GM12878 (cell line): Measurements from ENCODE around the gene C1D. TPM values are rescaled to one million over a fixed set of nuclear protein-coding genes. Genes with fewer than 3 reads are reported as not detected.

Experiments
- ATAC-seq: fragments of 200-7000 bp; cut with Tn5 transposase; 3 replicates; pipeline ENCODE4 v1.9.1; 2020; ENCODE audit warnings: mild to moderate bottlenecking, moderate library complexity
- BruUV-seq: library from RNA; stranded (reverse); fragments of 400-500 nt; replicated peaks from 2 replicates; lab custom pipeline; 2021; lab: Mats Ljungman, UMichigan
- CTCF ChIA-PET: fragments of 300-600 bp; sonication (Branson Sonifier 250); formaldehyde crosslinking; extraction: SDS; loops from one replicate; lab custom pipeline; 2021; ENCODE audit warnings: inconsistent platforms; lab: Yijun Ruan, JAX
- POLR2A ChIA-PET: fragments of 350-600 bp; formaldehyde crosslinking; extraction: SDS; loops from one replicate; lab custom pipeline; 2021; ENCODE audit warnings: inconsistent platforms; lab: Charles Lee
- RAD21 ChIA-PET: fragments of 300-600 bp; sonication (Branson Sonifier 250); formaldehyde crosslinking; loops from one replicate; lab custom pipeline; 2023; ENCODE audit warnings: antibody characterized with exemption; ENCODE audit not compliant: unreplicated experiment; lab: Charles Lee
- SMC1A ChIA-PET: fragments of 300-600 bp; sonication (Branson Sonifier 250); formaldehyde crosslinking; loops from one replicate; lab custom pipeline; 2023; ENCODE audit not compliant: unreplicated experiment, uncharacterized antibody; lab: Charles Lee
- DNase-seq: peaks from one replicate; pipeline ENCODE4 v3.0.0-alpha.2; 2011; ENCODE audit warnings: low read depth, low spot score
- FAIRE-seq: peaks from 3 replicates; lab custom pipeline; 2011; peaks lifted over from hg19 to GRCh38; lab: Jason Lieb, UNC
- H2AFZ ChIP-seq: 2 replicates; pipeline ENCODE4 v1.6.0; 2011; ENCODE audit warnings: low read depth, low read length, control low read depth; ENCODE audit not compliant: control insufficient read depth
- H3K27ac ChIP-seq: 2 replicates; pipeline ENCODE4 v1.5.1; 2011; ENCODE audit warnings: control low read depth; ENCODE audit not compliant: control insufficient read depth, insufficient read depth
- H3K27me3 ChIP-seq, 2 experiments: replicated peaks in 1 of 2; 2 replicates each; pipeline versions ENCODE4 v1.6.0 to v1.6.1; 2011; ENCODE audit warnings: low read length in 1 of 2; ENCODE audit not compliant: control insufficient read depth in 2 of 2, insufficient read depth in 2 of 2
- H3K36me3 ChIP-seq, 2 experiments: 2 replicates each; pipeline ENCODE4 v1.5.1; 2011; ENCODE audit warnings: low read length in 1 of 2; ENCODE audit not compliant: control insufficient read depth in 2 of 2, insufficient read depth in 2 of 2
- H3K4me1 ChIP-seq: 2 replicates; pipeline ENCODE4 v1.6.1; 2011; ENCODE audit warnings: mild to moderate bottlenecking, low read length, moderate library complexity, mixed read lengths; ENCODE audit not compliant: control insufficient read depth, insufficient read depth
- H3K4me2 ChIP-seq: 2 replicates; pipeline ENCODE4 v1.6.0; 2011; ENCODE audit warnings: control low read depth; ENCODE audit not compliant: control insufficient read depth, insufficient read depth
- H3K4me3 ChIP-seq: fragments of 200-600 bp; sonication (generic); 2 replicates; pipeline ENCODE4 v1.5.1; 2016
- H3K79me2 ChIP-seq: 2 replicates; pipeline ENCODE4 v1.6.0; 2011; ENCODE audit warnings: low read length; ENCODE audit not compliant: control insufficient read depth, insufficient read depth
- H3K9ac ChIP-seq: 2 replicates; pipeline ENCODE4 v1.8.0; 2011; ENCODE audit warnings: low read length, control low read depth, mixed read lengths; ENCODE audit not compliant: control insufficient read depth, insufficient read depth
- H3K9me3 ChIP-seq: replicated peaks from 3 replicates; pipeline ENCODE4 v1.5.1; 2011; ENCODE audit warnings: mild to moderate bottlenecking, low read length; ENCODE audit not compliant: control insufficient read depth, insufficient read depth
- H4K20me1 ChIP-seq: 2 replicates; pipeline ENCODE4 v1.6.0; 2011; ENCODE audit not compliant: control insufficient read depth, insufficient read depth
- ASH2L ChIP-seq: fragments of 300-600, 200-600 bp; sonication (generic); IDR thresholded peaks from 2 replicates; pipeline ENCODE4 v1.6.1; 2017; ENCODE audit warnings: low read depth, mild to moderate bottlenecking, borderline replicate concordance
- CBX3 ChIP-seq: fragments of 200-600 bp; sonication (generic); IDR thresholded peaks from 2 replicates; pipeline ENCODE4 v1.6.1; 2016; ENCODE audit warnings: low read depth, borderline replicate concordance
- FOS ChIP-seq: IDR thresholded peaks from 3 replicates; pipeline ENCODE4 v1.6.1; 2011; ENCODE audit warnings: borderline replicate concordance; ENCODE audit not compliant: insufficient read length; ENCODE audit errors: extremely low read depth
- FOXM1 ChIP-seq: IDR thresholded peaks from 2 replicates; pipeline ENCODE4 v1.6.1; 2012; ENCODE audit warnings: low read depth, mild to moderate bottlenecking, inconsistent platforms, low read length, moderate library complexity
- NBN ChIP-seq: fragments of 450-650 bp; IDR thresholded peaks from 2 replicates; pipeline ENCODE4 v1.6.1; 2016
- STAT1 ChIP-seq: fragments of 450-650 bp; conservative IDR thresholded peaks from 2 replicates; pipeline ENCODE4 v1.6.1; 2014; ENCODE audit warnings: antibody characterized with exemption, mild to moderate bottlenecking
- YBX1 ChIP-seq: fragments of 450-650 bp; IDR thresholded peaks from 2 replicates; pipeline ENCODE4 v1.6.1; 2016; ENCODE audit warnings: antibody characterized with exemption
- WGBS: methylation state at CpG from one replicate; pipeline ENCODE4 v1.1.6; 2016; ENCODE audit warnings: low lambda C conversion rate; ENCODE audit not compliant: insufficient replicate concordance, insufficient coverage; ENCODE audit errors: missing lambda C conversion rate; 5-methylcytosine and 5-hydroxymethylcytosine counted together
- in situ Hi-C: fragments of 300-500 bp; cut with MboI; formaldehyde crosslinking; loops from 9 replicates; pipeline ENCODE4 v1.14.3; 2018; ENCODE audit warnings: mixed read lengths
- intact Hi-C: fragments of 100-400 bp; cut with micrococcal nuclease; formaldehyde crosslinking; loops from one replicate; pipeline ENCODE4 v1.14.2; 2022; ENCODE audit not compliant: unreplicated experiment
- polyA plus RNA-seq, 11 experiments: library from polyadenylated mRNA; depleted of rRNA in 4 of 11; unstranded in 6 of 11; stranded (reverse) in 5 of 11; fragments of >200 nt; fragmentation: Nextera tagmentation in 4 of 11; fragmentation: Illumina TruSeq in 1 of 11; extraction: Ambion mirVana in 4 of 11; extraction: Trizol in 1 of 11; gene quantifications; 1 replicate in 1 of 11; 2 replicates in 10 of 11; pipeline versions ENCODE4 v1.2.1 to v1.2.3, GENCODE V29; 2011 to 2016; ENCODE audit warnings: inconsistent platforms in 2 of 11, missing spikeins in 2 of 11, low read depth in 1 of 11
- total RNA-seq, 4 experiments: library from RNA; depleted of rRNA in 3 of 4; stranded (reverse); fragments of >200 nt in 3 of 4; fragmentation: Illumina TruSeq in 1 of 4; extraction: Trizol in 1 of 4; gene quantifications; 2 replicates each; pipeline versions ENCODE4 v1.2.1 to v1.2.3, GENCODE V29; 2013 to 2021

The C1D gene
- total and polyA plus RNA-seq, 10 of the 15 experiments (the other 5 are each of a cell fraction or from before 2014, with no cell fraction given): 18.9 to 152 (median 59.1) TPM

- Histone ChIP-seq H4K20me1 (no peaks in the 10 kb centered on the region; the same call in 1 of the 2 replicates), H2AFZ (no peak overlapping the region), H3K27me3 (no peaks in the 10 kb centered on the region), H3K79me2 (peaks cover 52% of the 10 kb centered on the region), H3K4me2 (peak overlapping the region; percentile 53; the same call in 1 of the 2 replicates), H3K9ac (no peak overlapping the region), H3K4me3 (peak overlapping the region; percentile 38), H3K27ac (no peak overlapping the region), H3K9me3 (no peaks in the 10 kb centered on the region), H3K4me1 (peaks cover 5% of the 10 kb centered on the region; the same call in 1 of the 2 replicates), H3K36me3 (no peaks in the 10 kb centered on the region; a peak in 1 of 4 replicates)
- CTCF ChIA-PET: no interaction called here
- in situ Hi-C loops: no loop called here
- POLR2A ChIA-PET: interaction anchor here (1.0 kb wide), 1 partner anchor 191 kb away, joined by 3 read pairs; no protein-coding TSS in a partner anchor
- SMC1A ChIA-PET: interaction anchor here (1.5 kb wide), 1 partner anchor 193 kb away, joined by 3 read pairs; no protein-coding TSS in a partner anchor
- 92% methylated on average over 5 of the region's 5 CpGs for WGBS
- RAD21 ChIA-PET: no interaction called here
- no TSS peak for BruUV-seq
- DNase-seq: no peak
- TF ChIP-seq CBX3: no peak
- TF ChIP-seq FOXM1: no peak
- no peak for TF ChIP-seq NBN
- no peak for TF ChIP-seq YBX1
- TF ChIP-seq STAT1: no peak
- no peak for TF ChIP-seq FOS
- no peak for TF ChIP-seq ASH2L
- no peak for FAIRE-seq
- intact Hi-C loops: loop anchor here (5.0 kb wide), 2 partner anchors 62 to 382 kb away; no protein-coding TSS in a partner anchor
- no peak for ATAC-seq
Measured at GRCh38 chr2:68060652-68061051, 2.2 kb downstream of the C1D start.
